NCI-H2107 treated with DMSO at 0.1 percent for 48 hours (cell line): ENCODE measurements around the gene CCDC188.

Experiments
- DNase-seq: peaks from one replicate; lab custom pipeline; 2025; ENCODE audit not compliant: unreplicated experiment; lab: John Stamatoyannopoulos, UW

Gene CCDC188

GRCh38 chr22:20108757-20109230, 42.1 kb downstream of the CCDC188 start:
- no peak for DNase-seq

DNA sequence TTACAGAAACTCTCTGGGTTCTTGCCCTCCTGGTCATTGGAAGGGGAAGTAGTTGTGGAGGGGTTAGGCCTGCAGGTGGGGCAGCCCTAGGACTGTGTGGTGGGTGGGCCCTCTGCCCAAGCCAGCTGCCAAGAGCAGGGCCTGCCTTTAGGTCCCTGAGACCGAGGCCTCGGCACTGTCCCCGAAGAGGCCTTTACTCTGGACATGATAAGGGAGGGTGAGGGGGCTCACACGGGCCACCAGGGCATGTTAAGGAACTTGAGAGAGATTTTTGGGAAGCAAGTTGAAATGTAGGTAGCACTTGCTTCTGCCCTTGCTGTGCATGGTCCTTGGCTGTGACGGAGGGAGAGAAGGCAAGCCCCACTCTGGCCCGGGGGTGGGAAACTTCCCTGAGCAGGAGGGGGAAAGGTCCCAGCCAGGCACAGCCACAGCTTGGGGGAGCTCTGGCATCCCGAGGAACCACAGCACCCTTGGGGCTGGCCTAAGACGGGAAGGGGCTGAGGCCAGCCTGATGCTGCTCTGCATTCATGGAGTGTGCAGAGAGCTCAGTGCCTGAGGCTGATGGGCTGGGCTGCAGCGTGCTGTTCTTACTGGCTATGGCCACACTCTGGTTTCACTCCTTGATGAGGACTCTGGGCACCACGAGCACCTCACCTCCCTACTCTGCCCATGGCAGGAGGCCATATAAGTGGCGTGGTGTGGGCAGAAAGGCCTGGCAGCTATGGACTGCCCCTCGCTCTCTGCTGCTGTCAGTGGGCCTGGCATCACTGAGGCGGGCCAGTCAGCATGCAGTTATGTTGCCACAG, 42.7 kb downstream of the CCDC188 start:
- DNase-seq: no peak

DNA sequence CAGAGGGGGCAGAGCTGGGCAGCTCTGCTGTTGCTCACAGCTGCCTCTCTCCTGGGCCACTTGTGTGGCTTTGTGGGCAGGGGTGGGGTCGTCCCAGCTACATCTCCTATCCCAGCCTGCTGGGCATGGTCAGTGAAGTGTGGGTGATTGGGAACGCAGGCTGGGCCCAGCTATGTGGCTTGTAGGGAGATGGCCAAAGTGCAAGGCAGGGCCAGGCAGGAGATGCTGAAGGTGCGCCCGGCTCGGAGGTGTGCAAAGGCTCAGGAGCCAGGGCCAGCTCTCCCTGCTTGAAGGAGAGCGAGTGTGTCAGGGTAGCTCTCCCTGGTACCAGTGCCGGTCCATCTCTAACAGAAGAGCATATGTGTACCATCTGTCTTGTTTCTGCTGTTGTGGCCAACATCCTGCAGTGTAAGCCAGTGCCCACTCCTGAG, 43.4 kb downstream of the CCDC188 start:
- no peak for DNase-seq

DNA sequence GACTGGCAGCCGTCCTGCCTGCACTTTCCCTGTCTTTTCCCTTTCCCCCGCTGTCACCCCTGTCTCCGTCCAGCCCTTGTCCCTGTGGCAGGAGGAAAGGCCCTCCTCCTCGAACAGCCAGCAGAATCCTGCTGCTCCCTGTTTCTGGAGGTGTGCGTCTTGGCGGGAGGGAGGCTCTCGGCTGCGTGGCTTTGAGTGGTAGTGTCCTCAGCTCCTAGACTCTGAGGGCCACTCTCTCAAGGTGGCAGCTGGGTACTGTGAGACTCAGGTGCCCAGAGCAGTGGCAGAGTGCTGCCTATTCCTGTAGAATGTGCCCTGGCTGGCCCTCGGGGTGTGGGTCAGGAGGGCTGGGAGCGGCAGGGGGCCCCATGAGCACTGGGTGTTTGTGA, 44.0 kb downstream of the CCDC188 start:
- no peak for DNase-seq

DNA sequence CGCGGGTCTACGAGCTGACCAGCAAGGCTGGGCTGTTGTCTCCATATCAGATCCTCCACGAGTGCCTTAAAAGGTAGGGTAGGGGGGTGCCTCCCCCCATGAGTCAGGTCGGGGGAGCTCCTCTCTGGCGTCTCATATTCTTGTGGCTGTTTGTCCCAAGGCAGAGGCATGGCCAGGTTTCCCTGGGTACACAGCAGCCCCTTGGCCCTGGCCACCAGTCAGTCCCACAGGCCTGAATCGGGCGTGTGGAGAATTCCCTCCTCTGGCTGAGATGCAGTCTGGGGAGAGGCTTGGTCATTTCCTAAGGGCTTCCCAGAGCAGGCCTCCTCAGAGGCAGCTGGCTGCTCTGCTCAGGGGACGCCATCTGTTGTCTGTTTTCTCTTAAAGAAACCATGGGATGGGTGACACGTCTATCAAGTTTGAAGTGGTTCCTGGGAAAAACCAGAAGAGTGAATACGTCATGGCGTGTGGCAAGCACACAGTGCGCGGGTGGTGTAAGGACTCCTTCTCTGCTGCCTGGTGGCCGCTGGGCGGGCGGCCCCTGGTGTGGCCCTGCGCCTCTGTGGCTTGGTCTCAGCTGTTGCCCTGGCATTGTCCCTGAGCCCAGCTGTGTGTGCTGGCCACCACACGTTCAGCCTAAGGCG, 44.5 kb downstream of the CCDC188 start:
- DNase-seq: no peak

DNA sequence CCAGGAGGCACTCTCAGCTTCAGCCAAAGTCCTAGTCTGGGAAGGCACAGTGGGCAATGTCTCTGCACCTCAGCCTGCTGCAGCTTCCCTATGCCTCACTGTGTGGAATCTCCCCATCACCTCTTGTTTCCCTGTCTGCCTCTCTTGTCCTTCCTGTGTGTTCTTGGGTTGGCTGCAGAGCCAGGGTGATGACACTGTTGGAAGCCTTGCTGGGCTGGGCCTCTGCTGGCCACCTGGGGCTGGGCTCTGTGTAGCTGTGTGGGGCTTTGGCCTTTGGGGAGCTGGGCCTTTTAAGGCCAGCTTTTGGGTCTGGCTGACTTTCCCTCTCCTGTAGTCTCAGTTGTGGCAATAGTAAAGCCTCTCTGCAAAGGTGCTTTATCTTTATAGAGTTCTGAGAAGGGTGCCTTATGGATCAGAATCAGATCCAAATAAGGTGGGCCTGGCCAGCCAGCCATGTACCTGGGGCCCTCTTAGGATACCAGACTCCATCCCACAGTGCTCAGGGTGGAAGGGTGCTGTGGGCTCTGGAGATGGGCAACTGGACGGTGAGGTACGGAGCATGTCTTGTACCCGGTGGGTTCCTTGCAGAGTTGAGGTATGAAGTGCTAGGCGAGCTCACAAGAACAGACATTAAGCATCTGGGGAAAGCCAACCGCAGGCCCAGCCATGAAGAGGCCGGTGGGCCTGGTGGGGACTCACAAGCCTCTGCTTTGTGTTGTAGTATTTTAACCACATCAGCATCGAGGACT, 45.2 kb downstream of the CCDC188 start:
- no peak for DNase-seq

DNA sequence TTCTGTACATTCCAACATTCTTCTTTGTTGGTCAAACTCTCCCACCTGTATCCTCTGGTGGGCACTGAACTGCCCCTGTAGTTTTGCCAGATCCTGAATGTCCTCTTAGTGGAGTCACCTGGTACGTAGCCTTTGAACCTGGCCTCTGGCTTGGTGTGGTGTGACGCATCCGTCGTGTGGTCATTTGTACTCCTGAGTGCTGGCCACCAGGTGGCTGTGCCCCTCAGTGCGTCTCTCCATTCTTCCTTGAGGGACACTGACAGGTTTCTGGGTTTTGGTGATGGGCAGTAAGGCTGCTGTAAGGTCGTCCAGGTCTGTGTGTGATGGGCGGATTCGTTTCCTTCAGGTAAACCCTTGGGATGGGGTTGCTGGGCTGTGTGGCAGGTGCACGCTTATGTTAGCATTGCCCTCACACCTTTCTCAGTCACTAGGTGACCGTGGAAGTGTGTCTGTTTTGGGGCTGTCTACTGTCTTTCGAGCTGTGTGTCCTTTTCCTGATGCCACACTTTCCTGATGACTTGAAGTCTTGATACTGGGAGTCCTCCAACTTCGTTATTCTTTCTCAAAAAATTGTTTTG, 48.6 kb downstream of the CCDC188 start:
- DNase-seq: no peak

DNA sequence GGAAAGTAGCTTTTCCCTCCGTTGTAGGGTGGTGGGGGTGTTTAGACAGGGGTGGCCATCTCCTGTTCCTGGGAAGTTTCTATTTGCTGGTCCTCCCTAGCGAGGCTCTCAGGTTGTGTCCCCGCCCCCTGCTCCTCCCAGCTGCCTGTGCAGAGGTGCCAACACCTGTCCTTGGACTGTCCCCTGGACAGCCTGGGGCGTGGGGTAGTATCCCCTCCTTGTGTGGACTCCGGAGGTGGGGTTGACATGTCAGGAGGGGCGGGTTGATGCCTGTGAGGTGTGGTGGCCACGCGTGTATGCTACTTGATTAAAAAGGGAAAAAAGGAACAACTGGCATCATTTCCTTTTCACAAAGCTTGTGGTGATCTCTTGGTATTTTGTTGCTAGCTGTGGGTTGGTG, 49.2 kb downstream of the CCDC188 start:
- DNase-seq: no peak

- DNase-seq: no peak
These were observed 51.6 kb downstream of the CCDC188 start for GRCh38 chr22:20099099-20099711.
